Measurements from ENCODE around the gene ITGAE.

DNA sequence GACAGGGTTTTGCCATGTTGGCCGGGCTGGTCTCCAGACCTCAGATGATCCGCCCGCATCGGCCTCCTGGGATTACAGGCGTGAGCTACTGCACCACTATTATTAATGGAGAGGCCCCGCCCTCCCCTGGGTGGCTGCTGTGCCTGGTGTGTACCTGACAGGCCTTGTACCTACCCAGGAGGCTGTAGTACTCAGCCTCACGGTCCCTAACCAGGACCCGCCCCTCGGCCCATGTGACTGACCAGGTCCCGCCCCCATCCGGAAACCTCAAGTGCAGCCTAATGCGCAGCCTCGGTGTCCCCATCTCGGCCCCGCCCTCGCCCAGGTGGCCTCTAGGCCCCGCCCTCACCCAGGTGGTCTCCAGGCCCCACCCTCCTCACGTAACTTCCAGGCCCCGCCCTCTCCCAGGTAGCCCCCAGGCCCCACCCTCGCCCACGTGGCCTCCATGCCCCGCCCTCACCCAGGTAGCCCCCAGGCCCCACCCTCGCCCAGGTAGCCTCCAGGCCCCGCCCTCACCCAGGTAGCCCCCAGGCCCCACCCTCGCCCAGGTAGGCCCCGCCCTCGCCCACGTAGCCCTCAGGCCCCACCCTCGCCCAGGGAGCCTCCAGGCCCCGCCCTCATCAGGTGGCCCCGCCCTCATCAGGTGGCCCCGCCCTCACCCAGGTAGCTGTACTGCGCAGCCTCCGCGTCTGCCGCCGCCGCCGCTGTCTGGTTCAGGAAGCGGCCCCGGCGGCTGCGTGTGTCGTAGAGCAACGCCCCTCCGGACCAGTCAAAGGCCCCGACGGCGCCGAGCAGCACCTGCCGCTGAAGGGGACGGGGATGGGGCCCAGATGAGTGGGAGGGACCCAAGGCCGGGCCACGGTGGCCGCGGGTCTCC lies 46.3 kb downstream of the ITGAE start:
- TF ChIP-seq, protein P1, sequence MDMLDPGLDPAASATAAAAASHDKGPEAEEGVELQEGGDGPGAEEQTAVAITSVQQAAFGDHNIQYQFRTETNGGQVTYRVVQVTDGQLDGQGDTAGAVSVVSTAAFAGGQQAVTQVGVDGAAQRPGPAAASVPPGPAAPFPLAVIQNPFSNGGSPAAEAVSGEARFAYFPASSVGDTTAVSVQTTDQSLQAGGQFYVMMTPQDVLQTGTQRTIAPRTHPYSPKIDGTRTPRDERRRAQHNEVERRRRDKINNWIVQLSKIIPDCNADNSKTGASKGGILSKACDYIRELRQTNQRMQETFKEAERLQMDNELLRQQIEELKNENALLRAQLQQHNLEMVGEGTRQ (IDR thresholded peaks at IDR 0.05) = 0 out of 2 replicates have a peak, but pooled peaks have one; percentile 19
- TF ChIP-seq EP300 (IDR thresholded peaks at IDR 0.05) (no peak), JUN (IDR thresholded peaks at IDR 0.05) (no peak)
- TF ChIP-seq, protein P2, sequence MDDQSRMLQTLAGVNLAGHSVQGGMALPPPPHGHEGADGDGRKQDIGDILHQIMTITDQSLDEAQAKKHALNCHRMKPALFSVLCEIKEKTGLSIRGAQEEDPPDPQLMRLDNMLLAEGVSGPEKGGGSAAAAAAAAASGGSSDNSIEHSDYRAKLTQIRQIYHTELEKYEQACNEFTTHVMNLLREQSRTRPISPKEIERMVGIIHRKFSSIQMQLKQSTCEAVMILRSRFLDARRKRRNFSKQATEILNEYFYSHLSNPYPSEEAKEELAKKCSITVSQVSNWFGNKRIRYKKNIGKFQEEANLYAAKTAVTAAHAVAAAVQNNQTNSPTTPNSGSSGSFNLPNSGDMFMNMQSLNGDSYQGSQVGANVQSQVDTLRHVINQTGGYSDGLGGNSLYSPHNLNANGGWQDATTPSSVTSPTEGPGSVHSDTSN (IDR thresholded peaks at IDR 0.05) = no peak

All from A549 (cell line).